Upper lobe of right lung (tissue), 1 donor: Measurements from ENCODE around the gene BAG3. TPM values are rescaled to one million over a fixed set of nuclear protein-coding genes. Genes with fewer than 3 reads are reported as not detected.

Experiments used
- ATAC-seq: fragments of 200-7000 bp; cut with Tn5 transposase; one replicate; pipeline ENCODE4 v1.9.1; 2020; ENCODE audit warnings: mild to moderate bottlenecking, moderate library complexity
- DNase-seq: peaks from one replicate; pipeline ENCODE4 v3.0.0-alpha.2; 2020
- H3K27ac ChIP-seq: fragments of 200-600 bp; one replicate; pipeline ENCODE4 v1.8.0; 2022
- H3K27me3 ChIP-seq: fragments of 200-600 bp; one replicate; pipeline ENCODE4 v1.8.0; 2022; ENCODE audit warnings: mild to moderate bottlenecking
- H3K36me3 ChIP-seq: fragments of 200-600 bp; one replicate; pipeline ENCODE4 v1.8.0; 2022
- H3K4me1 ChIP-seq: fragments of 200-600 bp; one replicate; pipeline ENCODE4 v1.8.0; 2022
- H3K4me3 ChIP-seq: fragments of 200-600 bp; one replicate; pipeline ENCODE4 v1.8.0; 2022; ENCODE audit warnings: mild to moderate bottlenecking
- H3K9me3 ChIP-seq: fragments of 200-600 bp; one replicate; pipeline ENCODE4 v1.8.0; 2022
- CTCF ChIP-seq: fragments of 200-600 bp; IDR thresholded peaks from one replicate; pipeline ENCODE4 v1.8.0; 2022; ENCODE audit warnings: antibody characterized with exemption
- intact Hi-C: fragments of 100-400 bp; cut with DNase I; formaldehyde crosslinking; loops from one replicate; pipeline ENCODE4 v1.11.0; 2022
- total RNA-seq: library from RNA; stranded (reverse); fragmentation: NEBNext Ultra II Directional; extraction: Animal tissue kit (Norgen Biotek cat#: 25700); gene quantifications from one replicate; pipeline ENCODE4 v1.2.1, GENCODE V29; 2021
- donor health status: DM: no; HTN: yes; CAD: no; lungs with severe emphysema.

Gene BAG3
- total RNA-seq, 1 donor from 2014 or later, result 41.5 TPM

GRCh38 chr10:119634219-119634544 is 17.0 kb upstream of the BAG3 start:
- Histone ChIP-seq H3K4me3 (no peak overlapping the region), H3K4me1 (no peaks in the 10 kb centered on the region), H3K27ac (no peak overlapping the region), H3K27me3 (no peaks in the 10 kb centered on the region), H3K36me3 (no peaks in the 10 kb centered on the region), H3K9me3 (no peaks in the 10 kb centered on the region)
- TF ChIP-seq CTCF, result no peak
- intact Hi-C loops, result no loop called here
- ATAC-seq (peak; percentile 72), DNase-seq (no peak)

GRCh38 chr10:119637631-119638030 is 13.5 kb upstream of the BAG3 start:
- DNase-seq, result no peak
- no peak for ATAC-seq
- Histone ChIP-seq H3K9me3 (no peaks in the 10 kb centered on the region), H3K4me1 (no peaks in the 10 kb centered on the region), H3K27me3 (no peaks in the 10 kb centered on the region), H3K4me3 (no peak overlapping the region), H3K27ac (no peak overlapping the region), H3K36me3 (no peaks in the 10 kb centered on the region)
- intact Hi-C loops, result no loop called here
- TF ChIP-seq CTCF, result no peak

- intact Hi-C loops, result no loop called here
- ATAC-seq (no peak), DNase-seq (no peak)
- Histone ChIP-seq H3K27me3 (no peaks in the 10 kb centered on the region), H3K9me3 (peaks cover 1% of the 10 kb centered on the region), H3K4me1 (no peaks in the 10 kb centered on the region), H3K36me3 (no peaks in the 10 kb centered on the region), H3K4me3 (no peak overlapping the region), H3K27ac (no peak overlapping the region)
- no peak for TF ChIP-seq CTCF
Measured at GRCh38 chr10:119638982-119639381, 12.2 kb upstream of the BAG3 start.

GRCh38 chr10:119640384-119640783 is 10.8 kb upstream of the BAG3 start:
- Histone ChIP-seq H3K36me3 (no peaks in the 10 kb centered on the region), H3K27me3 (no peaks in the 10 kb centered on the region), H3K9me3 (peaks cover 8% of the 10 kb centered on the region), H3K4me3 (no peak overlapping the region), H3K4me1 (no peaks in the 10 kb centered on the region), H3K27ac (no peak overlapping the region)
- TF ChIP-seq CTCF, result no peak
- no peak for ATAC-seq
- DNase-seq, result no peak
- intact Hi-C loops, result no loop called here

- Histone ChIP-seq H3K36me3 (no peaks in the 10 kb centered on the region), H3K27me3 (no peaks in the 10 kb centered on the region), H3K4me1 (no peaks in the 10 kb centered on the region), H3K9me3 (peaks cover 8% of the 10 kb centered on the region), H3K27ac (no peak overlapping the region), H3K4me3 (no peak overlapping the region)
- DNase-seq (no peak), ATAC-seq (no peak)
- TF ChIP-seq CTCF, result no peak
- intact Hi-C loops, result no loop called here
Measured at GRCh38 chr10:119640875-119641526, 10.2 kb upstream of the BAG3 start.

- ATAC-seq, result no peak
- intact Hi-C loops, result no loop called here
- no peak for TF ChIP-seq CTCF
- Histone ChIP-seq H3K36me3 (no peaks in the 10 kb centered on the region), H3K4me3 (no peak overlapping the region), H3K4me1 (no peaks in the 10 kb centered on the region), H3K27me3 (no peaks in the 10 kb centered on the region), H3K27ac (no peak overlapping the region), H3K9me3 (peaks cover 8% of the 10 kb centered on the region)
- no peak for DNase-seq
Measured at GRCh38 chr10:119642556-119643111, 8.5 kb upstream of the BAG3 start.
